ENCODE measurements around the gene MCUB.

- no peak for TF ChIP-seq CTCF (tag by site-specific recombination; IDR thresholded peaks at IDR 0.05)
- no peak for TF ChIP-seq ZNF558 (tag by site-specific recombination; IDR thresholded peaks at IDR 0.05)
- TF ChIP-seq YY1 (tag by site-specific recombination; IDR thresholded peaks at IDR 0.05) = no peak
- no peak for TF ChIP-seq REST (tag by site-specific recombination; IDR thresholded peaks at IDR 0.05)
- TF ChIP-seq SP7 (tag by site-specific recombination; IDR thresholded peaks at IDR 0.05) = no peak
- no peak for TF ChIP-seq SETDB1 (IDR thresholded peaks at IDR 0.05; ENCODE audit: insufficient read length, low read length)
- TF ChIP-seq PATZ1 (tag by site-specific recombination; IDR thresholded peaks at IDR 0.05) = no peak
- no peak for TF ChIP-seq MEIS1 (CRISPR knock-in tag; IDR thresholded peaks at IDR 0.05; ENCODE audit: borderline replicate concordance)
Observed at GRCh38 chr4:109599046-109599652, 39.1 kb downstream of the MCUB start.
